ES-I3 (cell line): Measurements from ENCODE around the gene TRAF3IP3.

ENCODE experiments used
- H3K36me3 ChIP-seq: 2 replicates; pipeline ENCODE4 v1.6.1; 2013; ENCODE audit warnings: mild to moderate bottlenecking, low read length, control low read depth, moderate library complexity; ENCODE audit not compliant: insufficient read depth
- H3K4me1 ChIP-seq: 2 replicates; pipeline ENCODE4 v1.6.1; 2013; ENCODE audit warnings: mild to moderate bottlenecking, control low read depth, low read length; ENCODE audit not compliant: insufficient read depth
- H3K9ac ChIP-seq: 2 replicates; pipeline ENCODE4 v1.6.1; 2013; ENCODE audit warnings: low read depth, mild to moderate bottlenecking, low read length, moderate library complexity
- H3K9me3 ChIP-seq: 2 replicates; pipeline ENCODE4 v1.6.1; 2013; ENCODE audit warnings: mild to moderate bottlenecking, low read length, moderate library complexity; ENCODE audit not compliant: control insufficient read depth, insufficient read depth

TRAF3IP3 gene

GRCh38 chr1:209748620-209749019 lies 7.2 kb upstream of the TRAF3IP3 start:
- no peaks in the 10 kb centered on the region for H3K9me3 ChIP-seq
- no peaks in the 10 kb centered on the region for H3K4me1 ChIP-seq
- no peaks in the 10 kb centered on the region for H3K36me3 ChIP-seq
- H3K9ac ChIP-seq, result no peak overlapping the region

- H3K36me3 ChIP-seq, result no peaks in the 10 kb centered on the region
- H3K9me3 ChIP-seq, result no peaks in the 10 kb centered on the region
- no peaks in the 10 kb centered on the region for H3K4me1 ChIP-seq
- H3K9ac ChIP-seq, result no peak overlapping the region
Measured at GRCh38 chr1:209749205-209749604, 6.6 kb upstream of the TRAF3IP3 start.

GRCh38 chr1:209749670-209750323 lies 6.1 kb upstream of the TRAF3IP3 start:
- Histone ChIP-seq H3K9ac (no peak overlapping the region), H3K9me3 (no peaks in the 10 kb centered on the region), H3K36me3 (no peaks in the 10 kb centered on the region), H3K4me1 (no peaks in the 10 kb centered on the region)

- H3K4me1 ChIP-seq, result no peaks in the 10 kb centered on the region
- H3K9me3 ChIP-seq, result no peaks in the 10 kb centered on the region
- H3K9ac ChIP-seq, result no peak overlapping the region
- H3K36me3 ChIP-seq, result no peaks in the 10 kb centered on the region
Measured at GRCh38 chr1:209751627-209752231, 4.1 kb upstream of the TRAF3IP3 start.

- Histone ChIP-seq H3K36me3 (no peaks in the 10 kb centered on the region), H3K4me1 (no peaks in the 10 kb centered on the region), H3K9me3 (no peaks in the 10 kb centered on the region), H3K9ac (no peak overlapping the region)
Measured at GRCh38 chr1:209752890-209753289, 3.0 kb upstream of the TRAF3IP3 start.

- Histone ChIP-seq H3K9me3 (no peaks in the 10 kb centered on the region), H3K4me1 (no peaks in the 10 kb centered on the region), H3K9ac (no peak overlapping the region), H3K36me3 (no peaks in the 10 kb centered on the region)
Measured at GRCh38 chr1:209755256-209755655, 597 bp upstream of the TRAF3IP3 start.

GRCh38 chr1:209756615-209757445 lies 977 bp downstream of the TRAF3IP3 start:
- H3K9me3 ChIP-seq, result no peaks in the 10 kb centered on the region
- H3K36me3 ChIP-seq, result no peaks in the 10 kb centered on the region
- no peaks in the 10 kb centered on the region for H3K4me1 ChIP-seq
- no peak overlapping the region for H3K9ac ChIP-seq

- Histone ChIP-seq H3K9me3 (no peaks in the 10 kb centered on the region), H3K36me3 (no peaks in the 10 kb centered on the region), H3K4me1 (no peaks in the 10 kb centered on the region), H3K9ac (no peak overlapping the region)
Measured at GRCh38 chr1:209758400-209758799, 2.5 kb downstream of the TRAF3IP3 start.

- H3K36me3 ChIP-seq, result no peaks in the 10 kb centered on the region
- H3K4me1 ChIP-seq, result no peaks in the 10 kb centered on the region
- H3K9ac ChIP-seq, result no peak overlapping the region
- no peaks in the 10 kb centered on the region for H3K9me3 ChIP-seq
Measured at GRCh38 chr1:209759829-209760359, 4.0 kb downstream of the TRAF3IP3 start.

GRCh38 chr1:209761011-209761635 lies 5.3 kb downstream of the TRAF3IP3 start:
- no peak overlapping the region for H3K9ac ChIP-seq
- H3K36me3 ChIP-seq, result no peaks in the 10 kb centered on the region

GRCh38 chr1:209766051-209766450 lies 10.2 kb downstream of the TRAF3IP3 start:
- H3K36me3 ChIP-seq, result no peaks in the 10 kb centered on the region
- peaks cover 8% of the 10 kb centered on the region; the same call in 1 of the 2 replicates for H3K4me1 ChIP-seq
- H3K9me3 ChIP-seq, result no peaks in the 10 kb centered on the region
- H3K9ac ChIP-seq, result no peak overlapping the region

More at GRCh38 chr1:209761011-209761635, 5.3 kb downstream of the TRAF3IP3 start:
- H3K9me3 ChIP-seq, result no peaks in the 10 kb centered on the region
- no peaks in the 10 kb centered on the region for H3K4me1 ChIP-seq

GRCh38 chr1:209767096-209767495 lies 11.2 kb downstream of the TRAF3IP3 start:
- peaks cover 8% of the 10 kb centered on the region; the same call in 1 of the 2 replicates for H3K4me1 ChIP-seq
- H3K36me3 ChIP-seq, result no peaks in the 10 kb centered on the region
- no peak overlapping the region for H3K9ac ChIP-seq
- H3K9me3 ChIP-seq, result no peaks in the 10 kb centered on the region

GRCh38 chr1:209767706-209768105 lies 11.9 kb downstream of the TRAF3IP3 start:
- H3K9me3 ChIP-seq, result no peaks in the 10 kb centered on the region
- H3K36me3 ChIP-seq, result no peaks in the 10 kb centered on the region
- H3K9ac ChIP-seq, result no peak overlapping the region
- H3K4me1 ChIP-seq, result peaks cover 8% of the 10 kb centered on the region; the same call in 1 of the 2 replicates

GRCh38 chr1:209768354-209768774 lies 12.5 kb downstream of the TRAF3IP3 start:
- no peak overlapping the region for H3K9ac ChIP-seq
- H3K9me3 ChIP-seq, result no peaks in the 10 kb centered on the region
- H3K36me3 ChIP-seq, result no peaks in the 10 kb centered on the region
- H3K4me1 ChIP-seq, result peaks cover 8% of the 10 kb centered on the region; the same call in 1 of the 2 replicates
